ENCODE data around the gene SLC35A2.

SLC35A2 gene

GRCh38 chrX:48939524-48940228 is 28.2 kb upstream of the SLC35A2 start:
- TF ChIP-seq MAX (IDR thresholded peaks at IDR 0.05; ENCODE audit: low read depth, low read length) (no peak), MYC (IDR thresholded peaks at IDR 0.05; ENCODE audit: low read depth, low read length) (no peak), POLR2A (IDR thresholded peaks at IDR 0.05; ENCODE audit: extremely low read depth, insufficient read length) (no peak), CTCF (IDR thresholded peaks at IDR 0.05; ENCODE audit: low read depth, low read length) (no peak)
- DNase-seq (ENCODE audit: low read depth), result no peak
- H3K4me3 ChIP-seq (ENCODE audit: low read depth, low read length), result no peak overlapping the region

GRCh38 chrX:48938721-48939425 is 27.4 kb upstream of the SLC35A2 start:
- DNase-seq (ENCODE audit: low read depth), result no peak
- no peak overlapping the region for H3K4me3 ChIP-seq (ENCODE audit: low read depth, low read length)
- TF ChIP-seq CTCF (IDR thresholded peaks at IDR 0.05; ENCODE audit: low read depth, low read length), result no peak
- TF ChIP-seq MYC (IDR thresholded peaks at IDR 0.05; ENCODE audit: low read depth, low read length), result no peak
- no peak for TF ChIP-seq MAX (IDR thresholded peaks at IDR 0.05; ENCODE audit: low read depth, low read length)
- TF ChIP-seq POLR2A (IDR thresholded peaks at IDR 0.05; ENCODE audit: extremely low read depth, insufficient read length), result no peak

- DNase-seq (ENCODE audit: low read depth), result peak; percentile 94
- H3K4me3 ChIP-seq (ENCODE audit: low read depth, low read length), result peak overlapping the region; percentile 40
- TF ChIP-seq POLR2A (IDR thresholded peaks at IDR 0.05; ENCODE audit: extremely low read depth, insufficient read length) (no peak), CTCF (IDR thresholded peaks at IDR 0.05; ENCODE audit: low read depth, low read length) (peak; percentile 26), MAX (IDR thresholded peaks at IDR 0.05; ENCODE audit: low read depth, low read length) (peak; percentile 85), MYC (IDR thresholded peaks at IDR 0.05; ENCODE audit: low read depth, low read length) (peak; percentile 58; the same call in 1 of the 2 replicates)
These were observed 25.8 kb upstream of the SLC35A2 start for GRCh38 chrX:48937054-48937907.

GRCh38 chrX:48936429-48937053 is 25.1 kb upstream of the SLC35A2 start:
- TF ChIP-seq POLR2A (IDR thresholded peaks at IDR 0.05; ENCODE audit: extremely low read depth, insufficient read length) (no peak), MAX (IDR thresholded peaks at IDR 0.05; ENCODE audit: low read depth, low read length) (no peak), MYC (IDR thresholded peaks at IDR 0.05; ENCODE audit: low read depth, low read length) (no peak), CTCF (IDR thresholded peaks at IDR 0.05; ENCODE audit: low read depth, low read length) (no peak)
- no peak for DNase-seq (ENCODE audit: low read depth)
- H3K4me3 ChIP-seq (ENCODE audit: low read depth, low read length), result peak overlapping the region; percentile 28

- TF ChIP-seq MAX (IDR thresholded peaks at IDR 0.05; ENCODE audit: low read depth, low read length), result no peak
- TF ChIP-seq CTCF (IDR thresholded peaks at IDR 0.05; ENCODE audit: low read depth, low read length), result no peak
- TF ChIP-seq POLR2A (IDR thresholded peaks at IDR 0.05; ENCODE audit: extremely low read depth, insufficient read length), result no peak
- TF ChIP-seq MYC (IDR thresholded peaks at IDR 0.05; ENCODE audit: low read depth, low read length), result no peak
- H3K4me3 ChIP-seq (ENCODE audit: low read depth, low read length), result no peak overlapping the region
- no peak for DNase-seq (ENCODE audit: low read depth)
These were observed 23.8 kb upstream of the SLC35A2 start for GRCh38 chrX:48935301-48935670.

Measured in NB4 (cell line).